Measurements from ENCODE around the gene TRANK1. TPM values are rescaled to one million over a fixed set of nuclear protein-coding genes. Genes with fewer than 3 reads are reported as not detected.

The TRANK1 gene
- total RNA-seq, 4 donors from 2014 or later = 4.9 to 12.3 (median 9.1) TPM

- no peak for ATAC-seq
- H3K36me3 ChIP-seq = no peaks in the 10 kb centered on the region
- peaks cover 0 to 24% (median 0%) of the 10 kb centered on the region in 3 donors for H3K9me3 ChIP-seq
- H3K4me1 ChIP-seq = no peaks in the 10 kb centered on the region
- no peak for TF ChIP-seq POLR2A (IDR thresholded peaks at IDR 0.05)
- TF ChIP-seq EP300 (IDR thresholded peaks at IDR 0.05) = no peak
- no peak for TF ChIP-seq POLR2AphosphoS5 (IDR thresholded peaks at IDR 0.05)
- no peak for TF ChIP-seq CTCF (IDR thresholded peaks at IDR 0.05)
- peaks cover 4% of the 10 kb centered on the region for H3K27me3 ChIP-seq
- H3K4me3 ChIP-seq = no peak overlapping the region
- WGBS, 2 donors (ENCODE audit: low coverage in 1 of 2) = 85 to 100% methylated on average over 2 of the region's 2 CpGs
- H3K27ac ChIP-seq = no peak overlapping the region
Measured at GRCh38 chr3:36804295-36805055, 140.4 kb downstream of the TRANK1 start.

GRCh38 chr3:36803091-36803791, 141.6 kb downstream of the TRANK1 start:
- Histone ChIP-seq H3K27me3 (peaks cover 4% of the 10 kb centered on the region), H3K4me3 (no peak overlapping the region), H3K9me3 (peaks cover 0 to 20% (median 0%) of the 10 kb centered on the region in 3 donors), H3K36me3 (no peaks in the 10 kb centered on the region), H3K4me1 (no peaks in the 10 kb centered on the region), H3K27ac (no peak overlapping the region)
- TF ChIP-seq POLR2A (IDR thresholded peaks at IDR 0.05) (no peak), EP300 (IDR thresholded peaks at IDR 0.05) (no peak), CTCF (IDR thresholded peaks at IDR 0.05) (no peak), POLR2AphosphoS5 (IDR thresholded peaks at IDR 0.05) (no peak)
- 60 to 100% methylated on average over 1 to 2 of the region's 5 CpGs for WGBS, 2 donors (ENCODE audit: low coverage in 1 of 2)
- ATAC-seq = no peak

GRCh38 chr3:36800533-36801116, 144.2 kb downstream of the TRANK1 start:
- no peak for TF ChIP-seq CTCF (IDR thresholded peaks at IDR 0.05)
- TF ChIP-seq EP300 (IDR thresholded peaks at IDR 0.05) = no peak
- no peak for TF ChIP-seq POLR2A (IDR thresholded peaks at IDR 0.05)
- no peak for TF ChIP-seq POLR2AphosphoS5 (IDR thresholded peaks at IDR 0.05)
- 66 to 67% methylated on average over 1 to 3 of the region's 3 CpGs for WGBS, 2 donors (ENCODE audit: low coverage in 1 of 2)
- peaks cover 4% of the 10 kb centered on the region for H3K27me3 ChIP-seq
- no peak overlapping the region for H3K4me3 ChIP-seq
- H3K4me1 ChIP-seq = no peaks in the 10 kb centered on the region
- no peak overlapping the region for H3K27ac ChIP-seq
- peaks cover 0 to 9% (median 0%) of the 10 kb centered on the region in 3 donors for H3K9me3 ChIP-seq
- ATAC-seq = no peak
- H3K36me3 ChIP-seq = no peaks in the 10 kb centered on the region

DNA sequence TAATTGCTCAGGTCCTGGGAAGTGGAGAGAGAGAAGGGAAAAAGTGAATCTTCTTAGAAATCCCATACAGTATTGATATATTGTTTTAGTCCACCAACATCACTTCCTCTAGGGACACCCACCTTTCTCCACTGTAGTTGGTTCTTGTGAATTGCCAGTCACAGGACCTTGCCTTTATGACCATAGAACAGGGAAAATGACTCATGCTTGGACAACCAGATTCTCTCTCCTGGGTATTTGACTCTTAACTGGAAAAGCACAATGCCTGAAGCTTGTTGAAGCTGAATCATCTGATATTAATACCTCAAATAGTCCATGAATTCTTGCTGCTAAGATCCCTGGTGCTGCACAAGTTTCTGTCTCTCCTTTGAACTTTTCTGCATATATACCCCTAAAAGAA, 148.0 kb downstream of the TRANK1 start:
- no peak overlapping the region for H3K27ac ChIP-seq
- ATAC-seq = no peak
- no peaks in the 10 kb centered on the region for H3K9me3 ChIP-seq
- TF ChIP-seq CTCF (IDR thresholded peaks at IDR 0.05) (no peak), POLR2A (IDR thresholded peaks at IDR 0.05) (no peak), EP300 (IDR thresholded peaks at IDR 0.05) (no peak), POLR2AphosphoS5 (IDR thresholded peaks at IDR 0.05) (no peak)
- H3K4me1 ChIP-seq = no peaks in the 10 kb centered on the region
- no peaks in the 10 kb centered on the region for H3K27me3 ChIP-seq
- no peaks in the 10 kb centered on the region for H3K36me3 ChIP-seq
- no peak overlapping the region for H3K4me3 ChIP-seq

Measured in gastroesophageal sphincter (tissue), 4 donors.